ENCODE measurements around the gene SMIM38.
"Not testable (repeated sequence)": the region's sequence is repeated elsewhere in the genome, so short reads cannot be mapped to it uniquely, and the experiment has no call there.

SMIM38 gene

DNA sequence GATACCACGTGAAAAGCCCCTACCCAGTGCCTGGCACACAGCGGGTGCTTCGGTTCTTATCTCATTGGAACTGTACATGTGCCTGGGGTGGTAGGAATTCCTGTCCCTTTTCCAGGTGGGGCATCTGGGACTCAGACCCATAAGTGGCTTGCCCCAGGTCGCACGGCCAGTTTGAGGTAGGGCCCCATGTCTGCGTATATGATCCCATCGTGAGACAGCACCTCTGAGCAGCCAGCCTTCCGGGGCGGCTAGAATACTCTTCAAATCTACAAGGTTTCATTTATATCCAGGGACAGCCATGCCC is 33.5 kb upstream of the SMIM38 start:
- DNase-seq (ENCODE audit: low read depth) = no peak

DNA sequence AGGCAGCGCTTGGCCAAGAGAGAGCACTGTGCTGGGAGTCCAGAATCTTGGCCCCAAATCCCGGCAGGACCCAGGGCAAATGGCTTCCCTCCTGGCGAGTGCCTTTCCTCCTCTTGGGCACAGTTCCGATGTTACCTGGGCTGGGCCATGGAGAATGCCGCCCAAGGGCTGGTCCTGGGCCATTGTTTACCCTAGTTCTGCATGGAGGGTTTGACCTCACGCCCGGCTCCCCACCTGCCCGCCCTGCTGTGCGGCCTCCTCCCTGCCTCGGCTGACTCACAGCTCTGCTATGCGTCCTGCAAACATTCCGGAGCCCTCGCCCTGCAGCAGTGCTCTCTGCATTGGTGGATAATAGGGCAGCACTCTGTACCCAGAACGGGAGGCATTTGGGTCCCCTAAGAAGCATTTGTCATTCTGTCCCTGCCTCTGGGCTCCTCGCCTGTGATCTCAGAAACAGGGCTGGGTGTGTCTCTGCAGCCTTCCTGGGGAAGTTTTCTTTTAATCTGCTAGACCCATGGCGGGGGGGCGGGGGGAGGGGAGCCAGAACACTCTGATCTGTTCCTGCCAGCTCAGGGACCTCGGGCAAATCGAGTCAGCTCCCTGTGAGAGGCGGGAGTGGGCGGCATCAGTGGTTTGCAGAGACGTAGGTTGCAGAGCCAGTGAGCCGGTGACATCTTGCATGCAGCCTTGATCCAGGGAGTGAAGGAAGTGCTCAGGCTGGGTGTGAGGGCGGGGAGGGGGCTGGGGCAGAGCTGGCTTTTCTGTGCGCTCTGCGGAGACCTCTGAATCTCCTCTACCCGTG is 32.9 kb upstream of the SMIM38 start:
- DNase-seq (ENCODE audit: low read depth) = peak; percentile 91

DNA sequence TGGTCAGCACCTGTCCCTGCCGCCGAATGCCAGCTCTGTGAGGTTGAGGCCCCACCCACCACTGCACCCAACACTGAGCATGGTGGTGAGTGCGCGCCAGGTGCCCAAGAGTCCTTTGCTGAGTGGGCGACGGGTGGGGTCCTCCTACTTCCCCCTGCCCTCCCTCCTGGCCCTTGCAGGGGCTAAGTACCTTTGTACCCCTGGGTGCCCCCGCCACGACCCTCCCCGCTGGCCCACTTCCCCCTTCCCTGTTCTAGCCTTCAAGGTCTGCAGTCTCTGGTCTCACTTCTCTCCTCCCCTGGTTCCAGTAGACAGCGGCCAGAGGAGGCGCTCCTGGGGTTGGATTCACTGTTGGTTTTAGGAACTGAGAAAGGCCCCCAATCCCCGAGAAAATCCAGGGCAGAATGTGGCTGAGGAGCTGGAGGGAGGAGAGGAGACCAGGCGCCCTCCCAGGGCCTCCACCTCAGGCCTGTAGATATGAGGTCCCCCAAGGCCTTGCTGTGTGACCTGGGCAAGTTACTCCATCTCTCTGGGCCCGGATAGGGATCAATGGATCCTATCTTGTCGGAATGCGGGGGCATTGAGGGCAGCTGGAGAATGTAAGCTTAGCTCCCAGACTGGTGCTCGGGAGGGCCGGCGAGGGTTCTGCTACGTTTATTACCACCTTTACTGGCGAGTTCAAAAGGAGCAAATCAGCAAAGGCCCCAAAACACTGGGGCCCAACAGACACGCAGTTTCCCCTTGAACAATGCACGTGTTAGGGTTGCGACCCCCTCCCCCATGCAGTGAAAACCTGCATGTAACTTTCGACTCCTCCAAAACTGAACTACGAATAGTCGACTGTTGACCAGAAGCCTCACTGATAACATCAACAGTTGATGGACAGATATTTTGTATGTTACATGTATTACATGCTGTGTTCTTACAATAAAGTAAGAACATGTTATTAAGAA is 31.9 kb upstream of the SMIM38 start:
- no peak for DNase-seq (ENCODE audit: low read depth)

DNA sequence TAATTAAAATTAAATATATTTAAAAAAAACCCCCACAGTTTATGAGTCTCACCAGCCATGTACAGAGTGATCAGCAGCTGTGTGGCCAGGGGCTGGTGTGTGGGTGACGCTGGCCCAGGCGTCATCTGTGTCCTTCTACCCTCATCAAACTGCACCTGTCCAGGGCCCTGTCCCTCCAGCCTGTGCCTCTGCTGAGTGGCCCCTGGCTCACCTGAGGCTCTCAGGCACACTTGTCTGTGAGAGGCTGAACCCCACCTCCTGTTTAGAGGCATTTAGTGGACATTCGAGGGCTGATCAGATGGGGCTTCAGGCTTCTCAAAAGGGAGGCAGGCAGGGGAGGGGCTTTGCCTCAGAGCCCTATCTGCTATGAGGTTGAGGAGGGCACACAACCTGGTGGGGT is 29.9 kb upstream of the SMIM38 start:
- DNase-seq (ENCODE audit: low read depth) = no peak

DNA sequence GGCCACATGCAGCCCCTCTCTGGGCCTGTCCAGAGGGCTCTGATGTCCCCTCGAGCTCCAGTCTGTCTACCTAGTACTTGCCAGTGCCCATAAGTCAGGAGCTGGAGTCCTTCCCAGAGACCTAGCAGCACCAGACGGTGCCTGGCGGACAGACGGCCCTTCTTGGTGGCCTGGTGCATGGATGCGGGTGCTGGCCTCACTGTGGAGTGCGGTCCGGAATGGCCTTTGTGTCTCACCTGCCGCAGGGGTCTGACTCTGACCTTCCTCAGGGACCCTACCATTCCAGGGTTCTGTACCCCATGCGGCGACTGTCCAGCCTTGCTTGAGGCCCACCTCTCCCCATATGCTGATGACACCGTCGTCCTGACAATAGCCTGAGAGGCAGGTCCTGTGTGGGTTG is 29.4 kb upstream of the SMIM38 start:
- no peak for DNase-seq (ENCODE audit: low read depth)

DNA sequence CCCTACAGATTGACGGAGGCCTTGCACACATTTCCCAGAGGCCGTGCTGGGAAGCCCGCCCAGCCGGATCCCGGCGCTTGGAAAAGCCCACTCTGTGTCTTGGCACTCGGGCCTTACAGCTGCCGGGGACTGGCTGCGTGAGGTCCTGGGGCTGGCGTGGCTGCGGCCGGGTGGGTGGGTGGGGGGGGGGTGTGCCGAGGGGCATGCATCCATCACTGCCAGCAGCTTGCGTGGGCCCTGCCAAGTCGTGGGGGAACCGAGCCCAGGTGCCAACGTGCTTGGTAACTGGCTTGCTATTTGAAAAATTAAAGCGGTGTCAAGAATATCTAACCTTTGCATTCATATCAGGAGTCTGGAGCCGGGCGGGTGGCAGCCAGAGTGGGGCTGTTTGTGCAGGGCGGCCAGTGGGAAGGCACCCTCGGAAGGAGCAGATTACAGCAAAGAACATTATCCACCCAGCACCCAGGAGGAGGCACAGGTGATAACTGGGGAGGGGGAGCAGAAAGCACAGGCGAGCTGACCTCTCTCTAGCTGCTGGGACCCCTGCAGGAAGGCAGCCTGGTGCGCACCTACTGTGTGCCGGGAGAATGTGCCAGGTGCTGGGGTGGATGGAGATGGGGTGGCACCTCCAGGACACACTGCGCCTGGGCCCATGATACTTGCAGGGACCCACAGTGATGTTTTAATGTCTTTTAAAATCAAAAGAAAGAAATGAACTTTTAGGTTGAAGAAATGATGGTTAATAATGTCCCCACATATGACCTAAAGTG is 28.5 kb upstream of the SMIM38 start:
- no peak for DNase-seq (ENCODE audit: low read depth)

DNA sequence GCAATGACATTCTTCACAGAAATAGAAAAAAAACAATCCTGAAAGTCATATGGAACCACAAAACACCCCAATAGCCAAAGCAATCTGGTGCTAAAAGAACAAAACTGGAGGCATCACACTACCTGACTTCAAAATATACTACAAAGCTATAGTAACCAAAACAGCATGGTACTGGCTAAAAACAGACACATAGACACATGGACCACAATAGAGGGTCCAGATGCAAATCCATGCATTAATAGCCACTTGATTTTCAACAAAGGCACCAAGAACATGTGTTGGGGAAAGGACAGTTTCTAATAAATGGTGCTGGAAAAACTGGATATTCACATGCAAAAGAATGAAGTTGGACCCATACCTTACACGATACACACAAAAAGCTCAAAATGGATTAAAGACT is 27.9 kb upstream of the SMIM38 start:
- no peak for DNase-seq (ENCODE audit: low read depth)

DNA sequence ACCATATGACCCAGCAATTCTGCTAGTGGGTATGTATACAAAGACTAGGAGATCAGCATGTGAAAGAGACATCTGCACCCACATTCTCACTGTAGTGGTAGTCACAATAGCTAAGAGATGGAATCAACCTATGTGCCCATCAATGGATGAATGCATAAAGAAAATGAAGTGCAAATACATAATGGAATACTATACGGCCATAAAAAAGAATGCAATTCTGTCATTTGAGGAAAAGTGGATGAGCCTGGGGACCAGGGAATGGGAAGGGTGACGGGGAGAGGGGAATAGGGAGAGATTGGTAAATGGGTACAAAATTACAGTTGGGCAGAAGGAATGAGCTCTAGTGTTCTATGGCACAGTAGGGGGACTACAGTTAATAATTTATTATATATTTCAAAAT is 26.7 kb upstream of the SMIM38 start:
- no peak for DNase-seq (ENCODE audit: low read depth)

DNA sequence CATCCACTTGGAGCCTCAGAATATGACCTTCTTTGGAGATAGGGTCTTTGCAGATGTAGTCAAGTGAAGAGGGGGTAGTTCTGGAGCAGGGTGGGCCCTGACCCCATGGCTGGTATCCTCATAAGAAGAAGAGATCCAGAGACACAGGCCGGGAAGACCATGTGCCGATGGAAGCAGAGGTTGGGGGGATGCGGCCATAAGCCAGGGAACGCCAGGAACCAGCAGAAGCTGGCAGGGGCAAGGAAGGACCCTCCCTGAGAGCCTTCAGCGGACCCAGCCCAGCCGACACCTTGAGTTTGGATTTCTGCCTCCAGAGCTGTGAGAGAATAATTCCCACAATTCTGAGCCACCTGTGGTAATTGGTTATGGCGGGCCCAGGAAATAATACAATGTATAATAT is 26.1 kb upstream of the SMIM38 start:
- no peak for DNase-seq (ENCODE audit: low read depth)

DNA sequence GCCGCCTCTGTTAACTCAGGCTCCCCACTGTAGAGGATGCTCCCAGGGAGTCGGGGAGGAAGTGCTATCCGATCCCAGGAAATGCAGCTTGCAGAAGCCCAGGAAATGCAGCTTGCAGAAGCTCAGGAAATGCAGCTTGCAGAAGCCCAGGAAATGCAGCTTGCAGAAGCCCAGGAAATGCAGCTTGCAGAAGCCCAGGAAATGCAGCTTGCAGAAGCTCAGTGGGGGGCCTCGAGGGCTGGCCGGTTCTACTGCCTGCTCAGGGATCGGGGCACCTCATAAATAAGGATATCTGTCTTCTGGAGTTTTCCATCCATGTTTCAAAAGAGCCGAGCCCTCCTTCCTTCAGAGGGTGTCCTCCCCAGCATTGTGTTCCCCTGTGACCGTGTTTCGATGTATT is 25.1 kb upstream of the SMIM38 start:
- peak; percentile 12 for DNase-seq (ENCODE audit: low read depth)

DNA sequence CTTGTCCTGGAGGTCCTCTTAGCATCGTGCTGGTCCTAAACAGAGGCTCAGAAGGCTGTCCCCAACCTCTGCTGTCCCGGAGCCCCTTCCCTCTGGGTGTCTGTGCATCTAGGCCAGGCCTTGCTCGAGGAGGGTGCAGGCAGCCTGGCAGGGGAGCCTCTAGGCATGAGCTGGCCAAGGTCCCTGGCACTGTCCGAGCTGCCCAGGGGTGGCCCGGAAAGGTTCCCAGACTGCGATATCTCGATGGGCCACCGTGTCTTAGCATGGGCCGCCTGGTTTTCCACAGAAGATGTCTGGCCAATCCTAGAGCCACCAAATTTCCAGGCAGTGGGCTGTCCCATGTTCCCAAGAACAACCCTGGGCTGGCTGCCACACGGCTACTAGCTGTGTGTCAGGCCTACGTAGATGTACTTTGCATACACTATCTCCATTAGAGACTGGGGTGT is 24.6 kb upstream of the SMIM38 start:
- DNase-seq (ENCODE audit: low read depth) = no peak

DNA sequence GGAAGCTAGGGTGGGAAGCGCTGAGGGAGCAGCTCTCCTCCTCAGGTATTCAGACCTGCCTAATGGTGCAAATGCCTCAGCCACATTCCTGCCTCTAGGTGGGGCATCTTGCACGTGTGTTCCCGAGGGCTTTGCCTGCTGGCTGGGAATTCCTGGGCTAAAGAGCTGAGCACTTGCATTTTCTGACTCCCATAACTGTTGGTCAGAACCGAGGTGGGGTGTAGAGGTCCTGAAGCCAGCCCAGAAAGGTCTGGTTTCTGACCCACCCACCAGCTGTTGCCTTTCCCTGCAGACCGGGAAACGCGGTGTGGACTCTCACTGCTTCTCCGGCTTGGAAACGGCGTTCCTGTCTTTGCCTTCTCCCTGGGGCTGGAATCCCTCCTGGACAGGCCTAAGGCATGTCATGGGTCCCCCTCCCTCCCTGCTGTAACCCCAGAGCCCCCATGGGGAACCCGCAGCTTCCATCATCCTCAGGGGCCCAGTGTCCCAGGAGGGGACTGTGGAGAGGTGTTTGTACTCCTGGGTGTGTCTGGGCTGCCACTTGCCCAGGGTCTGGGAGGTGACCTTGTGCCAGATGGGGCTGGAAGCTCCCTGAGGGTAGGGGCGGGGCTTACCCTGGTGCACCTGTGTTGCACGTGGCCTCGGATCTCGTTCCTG is 24.0 kb upstream of the SMIM38 start:
- DNase-seq (ENCODE audit: low read depth) = peak; percentile 78

DNA sequence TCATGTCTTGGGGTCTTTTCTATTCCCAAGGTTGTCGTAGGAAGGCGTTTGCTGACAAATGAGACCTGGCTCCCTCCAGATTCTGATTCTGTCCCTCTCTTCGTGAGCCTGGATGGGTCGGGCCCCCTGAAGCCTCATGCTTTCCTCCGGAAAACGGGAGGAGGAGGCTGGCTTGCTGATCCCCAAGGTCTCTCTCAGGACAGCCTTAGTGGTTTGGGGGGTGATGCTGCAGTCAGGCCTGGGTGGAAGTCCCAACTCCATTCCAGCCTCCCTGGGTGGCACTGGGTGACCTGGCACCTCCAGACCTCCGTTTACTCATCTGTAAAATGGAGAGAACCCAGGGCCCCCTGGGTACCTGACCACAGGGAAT is 23.4 kb upstream of the SMIM38 start:
- DNase-seq (ENCODE audit: low read depth) = no peak

DNA sequence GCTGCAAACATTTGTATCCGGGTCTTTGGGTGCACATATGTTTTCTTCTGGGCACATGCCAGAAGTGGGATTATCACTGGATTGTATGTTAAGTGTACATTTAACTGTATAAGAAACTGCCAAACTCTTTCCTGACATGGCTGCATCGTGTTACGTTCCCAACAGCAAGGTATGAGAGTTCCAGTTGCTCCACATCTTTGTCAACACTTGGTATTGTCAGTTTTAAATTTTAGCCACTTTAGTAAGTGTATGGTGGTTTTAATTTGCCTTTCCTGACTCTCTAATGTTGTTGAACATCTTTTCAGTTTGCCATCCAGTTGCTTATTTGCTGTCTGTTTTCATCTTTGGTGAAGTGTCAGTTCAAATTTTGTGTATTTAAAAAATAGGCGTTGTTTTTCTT is 22.5 kb upstream of the SMIM38 start:
- no peak for DNase-seq (ENCODE audit: low read depth)

DNA sequence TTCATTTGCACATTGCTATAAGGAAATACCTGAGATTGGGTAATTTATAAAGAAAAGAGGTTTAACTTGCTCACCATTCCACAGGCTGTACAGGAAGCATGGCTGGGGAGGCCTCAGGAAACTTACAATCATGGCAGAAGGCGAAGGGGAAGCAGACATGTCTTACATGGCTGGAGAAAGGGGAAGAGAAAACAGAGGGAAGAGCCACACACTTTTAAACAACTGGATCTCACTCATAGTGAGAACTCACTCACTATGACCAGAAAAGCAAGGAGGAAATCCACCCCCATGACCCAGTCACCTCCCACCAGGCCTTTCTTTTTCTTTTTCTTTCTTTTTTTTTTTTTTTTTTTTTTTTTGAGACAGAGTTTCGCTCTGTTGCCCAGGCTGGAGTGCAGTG is 21.6 kb upstream of the SMIM38 start:
- not testable (repeated sequence) for DNase-seq (ENCODE audit: low read depth)

DNA sequence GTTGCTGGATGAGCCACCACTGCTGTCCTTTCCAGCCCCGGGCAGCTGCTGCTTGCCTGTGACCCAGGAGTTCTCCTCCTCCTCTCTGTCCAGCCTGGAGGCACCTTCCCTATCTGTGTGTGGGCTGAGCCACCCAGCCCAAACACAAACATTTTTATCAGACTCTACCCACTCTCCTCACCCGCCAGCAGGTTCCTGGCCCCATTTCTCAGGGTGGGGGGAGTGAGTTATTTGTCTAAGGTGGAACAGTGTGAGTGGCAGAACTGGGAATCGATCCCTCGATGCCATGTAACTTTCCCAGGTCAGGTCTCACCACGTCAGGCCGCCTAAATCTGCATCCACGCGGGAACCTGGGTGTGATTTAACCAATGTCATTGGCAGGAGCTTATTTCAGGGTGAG is 20.8 kb upstream of the SMIM38 start:
- no peak for DNase-seq (ENCODE audit: low read depth)

DNA sequence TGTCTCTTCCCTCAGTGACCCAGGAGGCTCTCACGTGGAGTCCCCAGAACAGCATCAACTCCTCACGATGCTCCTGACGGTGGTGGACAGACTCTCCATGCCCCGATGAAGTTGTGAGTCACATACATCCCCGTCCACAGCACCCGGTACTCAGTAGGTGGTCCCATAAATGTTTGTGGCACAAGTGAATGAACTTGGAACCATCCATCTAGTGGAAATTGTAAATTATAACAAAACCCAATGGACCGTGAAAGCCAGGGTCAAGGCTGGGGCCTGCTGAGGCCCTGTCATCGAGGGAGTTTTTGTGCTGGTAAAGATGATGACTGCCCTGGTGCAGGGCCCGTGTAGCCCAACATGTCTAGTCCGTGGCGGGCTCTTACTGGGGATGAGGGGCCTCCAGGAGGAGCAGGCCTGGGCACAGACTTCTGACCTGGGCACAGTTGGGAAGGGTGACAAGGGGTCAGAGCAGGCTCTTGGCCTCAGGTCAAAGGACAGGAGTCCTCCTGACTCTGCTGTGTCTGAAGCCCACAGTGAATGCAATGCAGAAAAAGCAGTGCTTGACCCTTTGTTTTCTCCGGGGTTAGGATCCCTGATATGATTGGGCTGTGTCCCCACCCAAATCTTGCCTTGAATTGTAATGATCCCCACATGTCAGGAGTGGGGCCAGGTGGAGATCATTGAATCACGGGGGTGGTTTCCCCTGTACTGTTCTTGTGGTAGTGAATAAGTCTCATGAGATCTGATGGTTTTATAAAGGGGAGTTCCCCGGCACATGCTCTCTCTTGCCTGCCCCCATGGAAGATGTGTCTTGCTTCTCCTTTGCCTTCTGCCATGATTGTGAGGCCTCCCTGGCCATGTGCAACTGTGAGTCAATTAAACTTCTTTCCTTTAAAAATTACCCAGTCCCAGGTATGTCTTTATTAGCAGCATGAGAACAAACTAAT is 20.0 kb upstream of the SMIM38 start:
- no peak for DNase-seq (ENCODE audit: low read depth)

DNA sequence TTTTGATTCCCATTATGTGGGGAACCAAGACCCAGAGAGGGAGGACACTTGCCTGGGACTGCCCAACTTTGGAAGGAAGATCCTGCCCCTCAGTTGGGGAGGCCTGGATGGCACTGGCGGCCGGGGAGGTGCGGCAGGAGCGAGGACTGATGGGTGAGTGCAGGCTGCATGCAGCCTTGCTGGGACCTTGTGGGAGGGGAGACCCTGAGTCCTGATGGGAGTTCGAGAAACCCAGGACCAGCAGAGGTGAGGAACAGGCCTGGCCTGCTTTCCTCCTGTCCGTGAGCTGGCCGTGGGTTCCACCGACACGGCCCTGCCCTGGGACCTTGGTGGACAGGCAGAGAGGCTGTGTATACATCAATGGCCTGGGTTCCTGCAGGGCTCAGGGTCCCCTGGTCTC is 19.3 kb upstream of the SMIM38 start:
- no peak for DNase-seq (ENCODE audit: low read depth)

DNA sequence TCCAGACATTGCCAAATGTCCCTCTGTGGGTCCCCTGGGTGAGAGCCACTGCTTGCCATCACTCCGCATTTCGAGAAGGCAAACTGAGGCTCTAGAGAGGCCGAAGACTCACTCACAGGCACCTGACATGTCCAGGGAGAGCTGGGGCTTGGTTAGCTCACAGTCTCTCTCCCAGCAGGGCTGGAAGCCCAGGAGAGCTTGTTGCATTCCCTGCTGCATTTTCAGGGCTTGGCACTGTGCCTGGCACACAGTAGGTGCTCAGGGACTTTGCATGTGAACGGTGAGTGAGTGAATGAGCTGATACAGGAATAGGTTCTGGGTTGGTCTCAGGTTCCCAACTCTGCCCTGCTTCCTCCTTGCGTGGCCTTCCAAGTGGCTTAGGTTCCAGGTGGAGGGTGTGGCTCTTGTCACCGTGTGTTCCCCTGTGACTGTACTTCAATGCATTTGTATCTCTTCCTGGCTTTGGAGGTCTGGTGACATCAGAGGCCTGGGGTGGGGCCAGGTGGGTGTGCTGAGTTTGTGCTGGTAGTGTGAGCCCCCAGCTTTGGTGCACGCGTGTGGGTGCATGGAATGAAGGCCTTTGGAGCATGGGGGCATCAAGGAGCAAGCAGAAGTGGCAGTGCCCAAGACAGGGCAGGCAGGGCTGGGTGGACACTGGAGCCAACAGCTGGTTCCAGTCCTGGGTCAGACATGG is 18.4 kb upstream of the SMIM38 start:
- no peak for DNase-seq (ENCODE audit: low read depth)

DNA sequence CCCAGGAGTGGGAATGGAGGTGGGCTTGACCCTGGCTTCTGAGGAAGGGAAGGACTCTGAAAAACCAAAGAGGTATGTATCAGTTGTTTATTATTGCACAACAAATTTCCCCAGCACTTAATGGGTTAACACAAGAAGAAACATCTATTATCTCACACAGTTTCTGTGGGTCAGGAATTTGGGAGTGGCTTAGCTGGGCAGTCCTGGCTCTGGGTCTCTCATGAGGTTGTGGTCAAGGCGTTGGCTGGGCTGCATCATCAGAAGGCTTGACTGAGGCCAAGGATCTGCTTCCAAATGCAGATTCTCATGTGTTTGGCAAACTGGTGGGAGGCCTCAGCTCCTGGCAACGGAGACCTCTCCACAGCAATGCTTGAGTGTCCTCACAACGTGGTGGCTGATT is 17.5 kb upstream of the SMIM38 start:
- DNase-seq (ENCODE audit: low read depth) = peak; percentile 70
